ENCODE measurements around the gene CCN5.

DNA sequence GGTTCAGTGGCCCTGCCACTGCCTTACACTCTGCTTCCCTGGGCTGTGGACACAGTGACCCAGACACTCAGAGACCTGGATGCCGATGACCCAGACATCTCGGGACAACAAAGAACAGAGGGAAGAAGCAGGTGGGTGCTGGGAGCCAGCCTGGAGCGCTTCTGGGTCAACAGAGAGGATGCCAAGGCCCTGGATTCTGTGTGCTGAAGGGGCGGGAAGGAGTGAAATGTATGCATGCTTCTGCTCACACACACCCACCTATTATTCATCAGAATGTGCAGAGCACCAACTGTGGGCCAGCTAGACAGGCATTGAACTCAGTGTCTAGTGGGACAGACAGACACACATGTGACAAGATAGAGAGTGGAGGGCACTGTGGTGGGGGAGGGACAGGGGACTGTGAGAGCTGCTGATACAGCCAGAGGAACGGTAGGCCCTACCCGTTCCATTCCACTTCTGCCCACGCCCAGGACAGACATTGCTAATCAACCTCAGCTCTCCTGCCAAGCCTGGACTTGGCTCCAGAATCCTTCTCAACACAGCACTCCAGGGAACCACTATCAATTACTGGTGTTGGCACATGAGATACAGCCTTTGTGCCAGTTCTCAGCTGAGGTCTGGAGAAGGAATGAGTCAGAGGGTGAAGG is 50.7 kb downstream of the CCN5 start:
- TF ChIP-seq, protein P1, sequence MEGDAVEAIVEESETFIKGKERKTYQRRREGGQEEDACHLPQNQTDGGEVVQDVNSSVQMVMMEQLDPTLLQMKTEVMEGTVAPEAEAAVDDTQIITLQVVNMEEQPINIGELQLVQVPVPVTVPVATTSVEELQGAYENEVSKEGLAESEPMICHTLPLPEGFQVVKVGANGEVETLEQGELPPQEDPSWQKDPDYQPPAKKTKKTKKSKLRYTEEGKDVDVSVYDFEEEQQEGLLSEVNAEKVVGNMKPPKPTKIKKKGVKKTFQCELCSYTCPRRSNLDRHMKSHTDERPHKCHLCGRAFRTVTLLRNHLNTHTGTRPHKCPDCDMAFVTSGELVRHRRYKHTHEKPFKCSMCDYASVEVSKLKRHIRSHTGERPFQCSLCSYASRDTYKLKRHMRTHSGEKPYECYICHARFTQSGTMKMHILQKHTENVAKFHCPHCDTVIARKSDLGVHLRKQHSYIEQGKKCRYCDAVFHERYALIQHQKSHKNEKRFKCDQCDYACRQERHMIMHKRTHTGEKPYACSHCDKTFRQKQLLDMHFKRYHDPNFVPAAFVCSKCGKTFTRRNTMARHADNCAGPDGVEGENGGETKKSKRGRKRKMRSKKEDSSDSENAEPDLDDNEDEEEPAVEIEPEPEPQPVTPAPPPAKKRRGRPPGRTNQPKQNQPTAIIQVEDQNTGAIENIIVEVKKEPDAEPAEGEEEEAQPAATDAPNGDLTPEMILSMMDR (conservative IDR thresholded peaks at IDR 0.05; ENCODE audit: low read depth, low read length) = no peak
- TF ChIP-seq EZH2 (IDR thresholded peaks at IDR 0.05; ENCODE audit: low read length, unreplicated experiment) (no peak), EZH2phosphoT487 (IDR thresholded peaks at IDR 0.05; ENCODE audit: borderline replicate concordance, low read length) (no peak)
